ENCODE results near the gene APOL2.
"Not testable (repeated sequence)": the region's sequence is repeated elsewhere in the genome, so short reads cannot be mapped to it uniquely, and the experiment has no call there.

The APOL2 gene

GRCh38 chr22:36239401-36240171, at the start of gene APOL2:
TSS of gene APOL2 (minus strand) at chr22:36239527. CDS start at chr22:36233162, 6,365 bp downstream.
- DNase-seq: peak; percentile 95

- DNase-seq: no peak
Observed at GRCh38 chr22:36288571-36289405, 49.5 kb upstream of the APOL2 start.

- DNase-seq: no peak
Observed at GRCh38 chr22:36287881-36288515, 48.7 kb upstream of the APOL2 start.

GRCh38 chr22:36286096-36286957, 47.0 kb upstream of the APOL2 start:
- DNase-seq: peak; percentile 90

- no peak for DNase-seq
Observed at GRCh38 chr22:36285545-36285944, 46.2 kb upstream of the APOL2 start.

GRCh38 chr22:36285017-36285416, 45.7 kb upstream of the APOL2 start:
- DNase-seq: no peak

- no peak for DNase-seq
Observed at GRCh38 chr22:36284171-36284571, 44.8 kb upstream of the APOL2 start.

GRCh38 chr22:36282328-36282831, 43.1 kb upstream of the APOL2 start:
- no peak for DNase-seq

GRCh38 chr22:36281781-36282327, 42.5 kb upstream of the APOL2 start:
- DNase-seq: no peak

GRCh38 chr22:36280379-36280778, 41.1 kb upstream of the APOL2 start:
- peak; percentile 47 for DNase-seq

- DNase-seq: no peak
Observed at GRCh38 chr22:36279219-36279666, 39.9 kb upstream of the APOL2 start.

- peak; percentile 85 for DNase-seq
Observed at GRCh38 chr22:36277482-36278291, 38.4 kb upstream of the APOL2 start.

GRCh38 chr22:36274531-36274930, 35.2 kb upstream of the APOL2 start:
- DNase-seq: peak; percentile 42

GRCh38 chr22:36271951-36272350, 32.6 kb upstream of the APOL2 start:
- not testable (repeated sequence) for DNase-seq

- DNase-seq: not testable (repeated sequence)
Observed at GRCh38 chr22:36271231-36271630, 31.9 kb upstream of the APOL2 start.

- DNase-seq: peak; percentile 48
Observed at GRCh38 chr22:36267896-36268485, 28.7 kb upstream of the APOL2 start.

GRCh38 chr22:36267058-36267457, 27.7 kb upstream of the APOL2 start:
- peak; percentile 38 for DNase-seq

GRCh38 chr22:36263886-36264664, 24.7 kb upstream of the APOL2 start:
- DNase-seq: not testable (repeated sequence)

- DNase-seq: not testable (repeated sequence)
Observed at GRCh38 chr22:36263216-36263673, 23.9 kb upstream of the APOL2 start.
